Neutrophil (primary cell): ENCODE results near the gene DPYD.

ENCODE experiments used
- H3K27ac ChIP-seq: fragments of 200-600 bp; sonication (generic); 2 replicates; pipeline ENCODE4 v1.5.1; 2016; ENCODE audit warnings: mild to moderate bottlenecking, moderate library complexity
- H3K27me3 ChIP-seq: fragments of 200-600 bp; sonication (generic); 2 replicates; pipeline ENCODE4 v1.6.0; 2016; ENCODE audit warnings: mild to moderate bottlenecking
- H3K36me3 ChIP-seq: fragments of 200-600 bp; sonication (generic); 2 replicates; pipeline ENCODE4 v1.5.1; 2017
- H3K4me1 ChIP-seq, 2 experiments: fragments of 200-600 bp in 1 of 2; sonication (generic) in 1 of 2; 1 replicate in 1 of 2; 2 replicates in 1 of 2; pipeline versions ENCODE4 v1.5.1 to v1.6.1; 2013 to 2016; ENCODE audit warnings: low read depth in 1 of 2, low read length in 1 of 2, mild to moderate bottlenecking in 1 of 2, moderate library complexity in 1 of 2; ENCODE audit not compliant: control insufficient read depth in 1 of 2, insufficient read depth in 1 of 2
- H3K4me3 ChIP-seq, 2 experiments: fragments of 200-600 bp in 1 of 2; sonication (generic) in 1 of 2; 1 replicate in 1 of 2; 2 replicates in 1 of 2; pipeline ENCODE4 v1.5.1; 2013 to 2016; ENCODE audit warnings: low read depth in 1 of 2, low read length in 1 of 2, mild to moderate bottlenecking in 1 of 2, moderate library complexity in 1 of 2
- H3K9me3 ChIP-seq: fragments of 200-600 bp; sonication (generic); 2 replicates; pipeline ENCODE4 v1.5.1; 2016
- CTCF ChIP-seq: fragments of 200-600 bp; sonication (generic); IDR thresholded peaks from 2 replicates; pipeline ENCODE4 v1.5.1; 2016; ENCODE audit warnings: antibody characterized with exemption

DPYD gene

GRCh38 chr1:97090725-97091124 lies 830.1 kb downstream of the DPYD start:
- H3K9me3 ChIP-seq, result no peaks in the 10 kb centered on the region
- H3K36me3 ChIP-seq, result no peaks in the 10 kb centered on the region
- no peak for TF ChIP-seq CTCF
- H3K27me3 ChIP-seq, result no peaks in the 10 kb centered on the region
- no peak overlapping the region for H3K4me3 ChIP-seq
- H3K4me1 ChIP-seq, result no peaks in the 10 kb centered on the region
- no peak overlapping the region for H3K27ac ChIP-seq

- no peak overlapping the region for H3K27ac ChIP-seq
- no peaks in the 10 kb centered on the region for H3K36me3 ChIP-seq
Measured at GRCh38 chr1:97089173-97089572, 831.7 kb downstream of the DPYD start.

GRCh38 chr1:97088391-97088790 lies 832.4 kb downstream of the DPYD start:
- H3K36me3 ChIP-seq, result no peaks in the 10 kb centered on the region
- H3K27me3 ChIP-seq, result no peaks in the 10 kb centered on the region
- H3K4me1 ChIP-seq, result no peaks in the 10 kb centered on the region
- no peak overlapping the region for H3K4me3 ChIP-seq
- TF ChIP-seq CTCF, result no peak
- H3K9me3 ChIP-seq, result no peaks in the 10 kb centered on the region
- H3K27ac ChIP-seq, result no peak overlapping the region

More at GRCh38 chr1:97089173-97089572, 831.7 kb downstream of the DPYD start:
- Histone ChIP-seq H3K27me3 (no peaks in the 10 kb centered on the region), H3K9me3 (no peaks in the 10 kb centered on the region), H3K4me3 (no peak overlapping the region), H3K4me1 (no peaks in the 10 kb centered on the region)
- no peak for TF ChIP-seq CTCF

- H3K4me3 ChIP-seq, result no peak overlapping the region
- H3K9me3 ChIP-seq, result no peaks in the 10 kb centered on the region
- H3K36me3 ChIP-seq, result no peaks in the 10 kb centered on the region
- H3K27me3 ChIP-seq, result no peaks in the 10 kb centered on the region
- H3K4me1 ChIP-seq, result no peaks in the 10 kb centered on the region
- no peak overlapping the region for H3K27ac ChIP-seq
- TF ChIP-seq CTCF, result no peak
Measured at GRCh38 chr1:97084546-97084945, 836.3 kb downstream of the DPYD start.

GRCh38 chr1:97082160-97082848 lies 838.5 kb downstream of the DPYD start:
- H3K4me3 ChIP-seq, result no peak overlapping the region
- no peaks in the 10 kb centered on the region for H3K4me1 ChIP-seq
- H3K36me3 ChIP-seq, result peaks cover 5% of the 10 kb centered on the region
- no peaks in the 10 kb centered on the region for H3K27me3 ChIP-seq
- TF ChIP-seq CTCF, result no peak
- no peaks in the 10 kb centered on the region for H3K9me3 ChIP-seq
- H3K27ac ChIP-seq, result no peak overlapping the region
